Lower leg skin (tissue), 3 donors: ENCODE data around the gene ERVH48-1.

Source experiments
- CTCF ChIP-seq, 3 donors: fragments of 450-650 bp; IDR thresholded peaks; one replicate each; pipeline ENCODE4 v1.5.1; 2016; ENCODE audit warnings: antibody characterized with exemption in 3 of 3, mild to moderate bottlenecking in 3 of 3, moderate library complexity in 2 of 3
- POLR2A ChIP-seq, 2 donors: fragments of 450-650 bp; IDR thresholded peaks; one replicate each; pipeline ENCODE4 v1.6.1; 2016 to 2017; ENCODE audit warnings: antibody characterized with exemption in 2 of 2, mild to moderate bottlenecking in 1 of 2, moderate library complexity in 1 of 2

- no peak for TF ChIP-seq CTCF (IDR thresholded peaks at IDR 0.05)
- no peak for TF ChIP-seq POLR2A (IDR thresholded peaks at IDR 0.05)
Observed at GRCh38 chr21:42924433-42924751, 1.0 kb downstream of the ERVH48-1 start.
